Trophoblast cell (in vitro differentiated cells and primary cell): ENCODE data around the gene ASPG.

Experiments
- DNase-seq, 2 donors: peaks; one replicate each; pipeline ENCODE4 v3.0.0-alpha.2; 2016
- H2AFZ ChIP-seq: 2 replicates; pipeline ENCODE4 v1.6.1; 2013; ENCODE audit warnings: low read length, moderate library complexity, mild to moderate bottlenecking; ENCODE audit not compliant: insufficient read depth, poor library complexity
- H2AK5ac ChIP-seq: 2 replicates; pipeline ENCODE4 v1.6.1; 2013; ENCODE audit warnings: mild to moderate bottlenecking, low read length
- H2BK120ac ChIP-seq: 2 replicates; pipeline ENCODE4 v1.6.1; 2013; ENCODE audit warnings: low read length, mild to moderate bottlenecking, moderate library complexity; ENCODE audit not compliant: insufficient read depth, poor library complexity
- H2BK12ac ChIP-seq: 2 replicates; pipeline ENCODE4 v1.6.1; 2013; ENCODE audit warnings: mild to moderate bottlenecking, low read length, moderate library complexity
- H2BK5ac ChIP-seq: 2 replicates; pipeline ENCODE4 v1.6.1; 2013; ENCODE audit warnings: low read length, low read depth, moderate library complexity, mild to moderate bottlenecking; ENCODE audit not compliant: poor library complexity
- H3K14ac ChIP-seq: 2 replicates; pipeline ENCODE4 v1.6.1; 2013; ENCODE audit warnings: mild to moderate bottlenecking, low read length
- H3K18ac ChIP-seq: 2 replicates; pipeline ENCODE4 v1.6.1; 2013; ENCODE audit warnings: mild to moderate bottlenecking, low read length
- H3K23ac ChIP-seq: 2 replicates; pipeline ENCODE4 v1.6.1; 2013; ENCODE audit warnings: low read length
- H3K27ac ChIP-seq: 2 replicates; pipeline ENCODE4 v1.5.1; 2013; ENCODE audit warnings: low read depth, mild to moderate bottlenecking, inconsistent platforms, low read length, moderate library complexity
- H3K27me3 ChIP-seq: 2 replicates; pipeline ENCODE4 v1.6.1; 2013; ENCODE audit warnings: inconsistent platforms, mild to moderate bottlenecking, low read length, moderate library complexity; ENCODE audit not compliant: insufficient read depth
- H3K36me3 ChIP-seq, 2 experiments: 1 replicate in 1 of 2; 2 replicates in 1 of 2; pipeline ENCODE4 v1.6.1; 2013; ENCODE audit warnings: low read length in 2 of 2, mild to moderate bottlenecking in 2 of 2, moderate library complexity in 1 of 2; ENCODE audit not compliant: insufficient read depth in 2 of 2, control insufficient read depth in 1 of 2
- H3K4ac ChIP-seq: 2 replicates; pipeline ENCODE4 v1.6.1; 2013; ENCODE audit warnings: low read depth, mild to moderate bottlenecking, low read length, moderate library complexity
- H3K4me1 ChIP-seq, 2 experiments: 1 replicate in 1 of 2; 2 replicates in 1 of 2; pipeline ENCODE4 v1.6.1; 2013; ENCODE audit warnings: low read length in 2 of 2, mild to moderate bottlenecking in 2 of 2, moderate library complexity in 1 of 2; ENCODE audit not compliant: insufficient read depth in 2 of 2, control insufficient read depth in 1 of 2
- H3K4me2 ChIP-seq: 2 replicates; pipeline ENCODE4 v1.6.1; 2013; ENCODE audit warnings: inconsistent platforms, mild to moderate bottlenecking, low read length, moderate library complexity
- H3K4me3 ChIP-seq: 2 replicates; pipeline ENCODE4 v1.5.1; 2013; ENCODE audit warnings: mild to moderate bottlenecking, low read depth, low read length, inconsistent platforms
- H3K79me1 ChIP-seq: one replicate; pipeline ENCODE4 v1.6.1; 2013; ENCODE audit warnings: low read length
- H3K79me2 ChIP-seq: 2 replicates; pipeline ENCODE4 v1.6.1; 2013; ENCODE audit warnings: low read length, mild to moderate bottlenecking; ENCODE audit not compliant: control insufficient read depth, insufficient read depth, poor library complexity
- H3K9ac ChIP-seq: 2 replicates; pipeline ENCODE4 v1.6.1; 2013; ENCODE audit warnings: mild to moderate bottlenecking, low read length
- H3K9me3 ChIP-seq: 2 replicates; pipeline ENCODE4 v1.6.1; 2013; ENCODE audit warnings: low read depth, mild to moderate bottlenecking, control low read depth, inconsistent platforms, low read length; ENCODE audit not compliant: insufficient read depth
- H4K12ac ChIP-seq: 2 replicates; pipeline ENCODE4 v1.6.1; 2013; ENCODE audit warnings: low read depth, mild to moderate bottlenecking, low read length, moderate library complexity
- H4K8ac ChIP-seq: 2 replicates; pipeline ENCODE4 v1.6.1; 2013; ENCODE audit warnings: low read depth, mild to moderate bottlenecking, low read length, moderate library complexity
- H4K91ac ChIP-seq: one replicate; pipeline ENCODE4 v1.6.1; 2013; ENCODE audit warnings: low read depth, mild to moderate bottlenecking, low read length, moderate library complexity
- WGBS: extraction: QIAGEN DNeasy Blood & Tissue Kit; methylation state at CpG from one replicate; pipeline ENCODE4 v1.1.7; 2013; ENCODE audit warnings: missing lambda C conversion rate; ENCODE audit not compliant: insufficient read length, insufficient coverage; ENCODE audit errors: extremely low coverage; 5-methylcytosine and 5-hydroxymethylcytosine counted together

Gene ASPG

DNA sequence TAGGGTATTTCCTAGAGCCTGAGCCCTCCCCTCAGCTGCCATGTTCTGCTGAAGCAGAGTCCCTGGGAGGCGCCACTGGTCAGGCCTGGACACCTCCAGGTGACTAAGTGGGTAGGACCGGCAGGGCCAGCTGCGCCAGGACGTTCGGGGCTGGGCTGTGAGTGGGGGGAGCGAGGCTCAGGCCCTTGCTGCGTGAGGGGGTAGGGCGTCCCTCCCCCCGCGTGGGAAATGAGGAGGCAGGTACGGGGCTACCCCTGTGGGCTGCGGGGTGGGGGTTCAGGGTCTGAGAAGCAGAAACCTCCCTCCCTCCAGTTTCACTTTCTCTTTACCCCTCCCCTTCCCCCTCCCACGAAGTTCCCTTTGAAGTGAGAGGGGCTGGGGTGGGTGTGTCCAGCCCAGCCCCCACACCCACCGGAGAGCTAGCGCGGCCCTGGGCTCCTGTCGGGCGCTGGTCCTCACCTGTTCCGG, 30.8 kb downstream of the ASPG start:
- no peaks in the 10 kb centered on the region for H3K36me3 ChIP-seq
- peak; percentile 23 to 41 for DNase-seq
- peak overlapping the region; percentile 88 for H3K14ac ChIP-seq
- H2AK5ac ChIP-seq = peak overlapping the region; percentile 60
- H2BK5ac ChIP-seq = peak overlapping the region; percentile 59
- peak overlapping the region; percentile 62 for H3K27ac ChIP-seq
- peak overlapping the region; percentile 72 for H4K12ac ChIP-seq
- peaks cover 4% of the 10 kb centered on the region for H3K9me3 ChIP-seq
- H2AFZ ChIP-seq = peak overlapping the region; percentile 75
- peaks cover 4% of the 10 kb centered on the region for H3K27me3 ChIP-seq
- peak overlapping the region; percentile 87 for H4K8ac ChIP-seq
- peaks cover 17% of the 10 kb centered on the region for H3K79me1 ChIP-seq
- H3K4me1 ChIP-seq = peaks cover 27 to 30% of the 10 kb centered on the region in 2 experiments
- no peak overlapping the region for H3K9ac ChIP-seq
- peaks cover 9% of the 10 kb centered on the region for H3K79me2 ChIP-seq
- H3K4me3 ChIP-seq = peak overlapping the region; percentile 55
- peak overlapping the region; percentile 71 for H3K18ac ChIP-seq
- no CpG with 5 or more reads among the region's 19 CpGs for WGBS
- H3K4me2 ChIP-seq = peak overlapping the region; percentile 74
- H2BK12ac ChIP-seq = peak overlapping the region; percentile 37
- H2BK120ac ChIP-seq = peak overlapping the region; percentile 54
- H4K91ac ChIP-seq = peak overlapping the region; percentile 89
- no peak overlapping the region for H3K23ac ChIP-seq
- peak overlapping the region; percentile 46 for H3K4ac ChIP-seq

GRCh38 chr14:104116756-104117340, 31.3 kb downstream of the ASPG start:
- H3K18ac ChIP-seq = peak overlapping the region; percentile 92
- WGBS = no CpG with 5 or more reads among the region's 83 CpGs
- peak overlapping the region; percentile 56 for H2AK5ac ChIP-seq
- H3K4ac ChIP-seq = peak overlapping the region; percentile 55
- DNase-seq = peak; percentile 55 to 84
- H4K12ac ChIP-seq = peak overlapping the region; percentile 72
- H3K14ac ChIP-seq = peak overlapping the region; percentile 88
- H4K8ac ChIP-seq = peak overlapping the region; percentile 89
- H3K4me2 ChIP-seq = peak overlapping the region; percentile 74
- no peak overlapping the region for H3K9ac ChIP-seq
- H3K4me1 ChIP-seq = peaks cover 27 to 30% of the 10 kb centered on the region in 2 experiments
- H2BK120ac ChIP-seq = peak overlapping the region; percentile 92
- peaks cover 4% of the 10 kb centered on the region for H3K9me3 ChIP-seq
- H3K27me3 ChIP-seq = peaks cover 4% of the 10 kb centered on the region
- no peaks in the 10 kb centered on the region for H3K36me3 ChIP-seq
- peaks cover 9% of the 10 kb centered on the region for H3K79me2 ChIP-seq
- H2BK5ac ChIP-seq = peak overlapping the region; percentile 74
- peak overlapping the region; percentile 86 for H2BK12ac ChIP-seq
- no peak overlapping the region for H3K23ac ChIP-seq
- peak overlapping the region; percentile 91 for H4K91ac ChIP-seq
- peaks cover 17% of the 10 kb centered on the region for H3K79me1 ChIP-seq
- H3K4me3 ChIP-seq = peak overlapping the region; percentile 55
- H3K27ac ChIP-seq = peak overlapping the region; percentile 62
- peak overlapping the region; percentile 75 for H2AFZ ChIP-seq

- peaks cover 17% of the 10 kb centered on the region for H3K79me1 ChIP-seq
- peaks cover 9% of the 10 kb centered on the region for H3K79me2 ChIP-seq
- no peak overlapping the region for H3K23ac ChIP-seq
- peak overlapping the region; percentile 92 for H2BK120ac ChIP-seq
- no peaks in the 10 kb centered on the region for H3K36me3 ChIP-seq
- peak overlapping the region; percentile 73 for H2AFZ ChIP-seq
- no CpG with 5 or more reads among the region's 71 CpGs for WGBS
- peak overlapping the region; percentile 91 for H4K91ac ChIP-seq
- H3K9me3 ChIP-seq = peaks cover 4% of the 10 kb centered on the region
- peak overlapping the region; percentile 86 for H2BK12ac ChIP-seq
- peak overlapping the region; percentile 92 for H3K18ac ChIP-seq
- no peak for DNase-seq
- peak overlapping the region; percentile 74 for H2BK5ac ChIP-seq
- no peak overlapping the region for H3K9ac ChIP-seq
- H3K14ac ChIP-seq = peak overlapping the region; percentile 78
- H4K12ac ChIP-seq = peak overlapping the region; percentile 45
- peak overlapping the region; percentile 55 for H3K4ac ChIP-seq
- H3K27me3 ChIP-seq = peaks cover 4% of the 10 kb centered on the region
- peak overlapping the region; percentile 37 for H3K4me3 ChIP-seq
- H4K8ac ChIP-seq = peak overlapping the region; percentile 89
- H3K4me2 ChIP-seq = peak overlapping the region; percentile 74
- H2AK5ac ChIP-seq = peak overlapping the region; percentile 39
- H3K27ac ChIP-seq = peak overlapping the region; percentile 23
- H3K4me1 ChIP-seq = peaks cover 27 to 30% of the 10 kb centered on the region in 2 experiments
These were observed 32.0 kb downstream of the ASPG start for GRCh38 chr14:104117341-104118005.

DNA sequence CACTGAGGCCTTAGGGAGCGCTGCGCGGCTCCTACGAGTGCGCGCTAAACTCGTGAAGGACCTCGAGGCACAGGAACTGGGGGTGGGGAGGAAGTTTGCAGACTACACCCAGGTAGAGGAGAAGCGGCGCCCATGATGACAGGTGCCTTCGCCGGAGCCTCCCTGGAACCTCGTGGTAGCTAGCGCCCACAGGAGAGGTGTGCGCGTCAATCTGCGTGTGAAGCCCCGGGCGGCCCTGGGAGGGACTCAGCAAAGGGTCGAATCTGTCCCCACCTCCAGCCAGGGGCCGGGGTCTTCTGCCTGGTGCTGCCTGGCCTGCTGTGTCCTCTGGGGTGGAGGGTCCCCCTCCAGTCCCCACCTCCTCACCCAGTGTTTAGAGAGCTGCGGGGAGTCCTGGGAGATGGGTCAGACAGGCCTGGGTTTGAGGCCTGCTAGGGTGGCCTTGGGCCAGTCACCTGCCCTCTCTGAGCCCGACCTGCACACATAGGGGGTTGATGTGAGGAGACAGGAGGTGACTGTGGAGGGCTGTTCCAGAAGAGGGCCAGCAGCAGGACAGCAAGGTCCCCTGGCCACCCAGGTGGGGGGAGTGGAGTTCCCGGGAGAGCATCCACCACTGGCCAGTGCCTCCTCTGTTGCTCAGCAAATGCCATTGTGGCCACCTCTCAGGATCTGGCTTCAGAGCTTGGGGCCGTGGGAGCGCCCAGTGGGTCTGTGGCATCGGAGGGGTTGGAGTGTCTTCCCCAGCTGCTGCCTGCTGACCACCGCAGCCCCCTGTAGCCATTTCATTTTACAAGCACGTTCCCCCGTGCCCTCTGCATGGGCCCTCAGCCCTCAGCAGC, 32.7 kb downstream of the ASPG start:
- H3K4me1 ChIP-seq = peaks cover 27 to 30% of the 10 kb centered on the region in 2 experiments
- no peak overlapping the region for H3K4ac ChIP-seq
- peak overlapping the region; percentile 10 for H2BK12ac ChIP-seq
- no peak overlapping the region for H4K12ac ChIP-seq
- H4K91ac ChIP-seq = peak overlapping the region; percentile 91
- H3K36me3 ChIP-seq = no peaks in the 10 kb centered on the region
- H3K27me3 ChIP-seq = peaks cover 4% of the 10 kb centered on the region
- H2BK5ac ChIP-seq = no peak overlapping the region
- peaks cover 17% of the 10 kb centered on the region for H3K79me1 ChIP-seq
- H3K79me2 ChIP-seq = peaks cover 9% of the 10 kb centered on the region
- no peak for DNase-seq
- no peak overlapping the region for H3K4me3 ChIP-seq
- no peak overlapping the region for H3K14ac ChIP-seq
- no peak overlapping the region for H3K23ac ChIP-seq
- peaks cover 4% of the 10 kb centered on the region for H3K9me3 ChIP-seq
- no peak overlapping the region for H3K27ac ChIP-seq
- no peak overlapping the region for H4K8ac ChIP-seq
- no CpG with 5 or more reads among the region's 30 CpGs for WGBS
- H3K18ac ChIP-seq = no peak overlapping the region
- no peak overlapping the region for H3K4me2 ChIP-seq
- H2BK120ac ChIP-seq = peak overlapping the region; percentile 3
- peak overlapping the region; percentile 45 for H2AK5ac ChIP-seq
- H2AFZ ChIP-seq = no peak overlapping the region
- no peak overlapping the region for H3K9ac ChIP-seq
